AG09309 (cell line): ENCODE measurements around the gene TMEM18.

Source experiments
- DNase-seq: peaks from one replicate; pipeline ENCODE4 v3.0.0-alpha.2; 2010; ENCODE audit warnings: low read depth
- H3K4me3 ChIP-seq: 2 replicates; pipeline ENCODE4 v1.5.1; 2011; ENCODE audit warnings: mild to moderate bottlenecking, low read depth, low read length, moderate library complexity; ENCODE audit not compliant: control insufficient read depth
- TF ChIP-seq, protein P1 (sequence below): IDR thresholded peaks from 2 replicates; pipeline ENCODE4 v1.5.1; 2011; ENCODE audit warnings: mild to moderate bottlenecking, low read depth, low read length, inconsistent platforms; ENCODE audit not compliant: insufficient read depth, control insufficient read depth; ENCODE audit errors: missing control alignments

The TMEM18 gene

GRCh38 chr2:621303-622099 is 55.7 kb downstream of the TMEM18 start:
- TF ChIP-seq, protein P1, sequence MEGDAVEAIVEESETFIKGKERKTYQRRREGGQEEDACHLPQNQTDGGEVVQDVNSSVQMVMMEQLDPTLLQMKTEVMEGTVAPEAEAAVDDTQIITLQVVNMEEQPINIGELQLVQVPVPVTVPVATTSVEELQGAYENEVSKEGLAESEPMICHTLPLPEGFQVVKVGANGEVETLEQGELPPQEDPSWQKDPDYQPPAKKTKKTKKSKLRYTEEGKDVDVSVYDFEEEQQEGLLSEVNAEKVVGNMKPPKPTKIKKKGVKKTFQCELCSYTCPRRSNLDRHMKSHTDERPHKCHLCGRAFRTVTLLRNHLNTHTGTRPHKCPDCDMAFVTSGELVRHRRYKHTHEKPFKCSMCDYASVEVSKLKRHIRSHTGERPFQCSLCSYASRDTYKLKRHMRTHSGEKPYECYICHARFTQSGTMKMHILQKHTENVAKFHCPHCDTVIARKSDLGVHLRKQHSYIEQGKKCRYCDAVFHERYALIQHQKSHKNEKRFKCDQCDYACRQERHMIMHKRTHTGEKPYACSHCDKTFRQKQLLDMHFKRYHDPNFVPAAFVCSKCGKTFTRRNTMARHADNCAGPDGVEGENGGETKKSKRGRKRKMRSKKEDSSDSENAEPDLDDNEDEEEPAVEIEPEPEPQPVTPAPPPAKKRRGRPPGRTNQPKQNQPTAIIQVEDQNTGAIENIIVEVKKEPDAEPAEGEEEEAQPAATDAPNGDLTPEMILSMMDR, result no peak
- no peak for DNase-seq
- H3K4me3 ChIP-seq, result no peak overlapping the region

DNA sequence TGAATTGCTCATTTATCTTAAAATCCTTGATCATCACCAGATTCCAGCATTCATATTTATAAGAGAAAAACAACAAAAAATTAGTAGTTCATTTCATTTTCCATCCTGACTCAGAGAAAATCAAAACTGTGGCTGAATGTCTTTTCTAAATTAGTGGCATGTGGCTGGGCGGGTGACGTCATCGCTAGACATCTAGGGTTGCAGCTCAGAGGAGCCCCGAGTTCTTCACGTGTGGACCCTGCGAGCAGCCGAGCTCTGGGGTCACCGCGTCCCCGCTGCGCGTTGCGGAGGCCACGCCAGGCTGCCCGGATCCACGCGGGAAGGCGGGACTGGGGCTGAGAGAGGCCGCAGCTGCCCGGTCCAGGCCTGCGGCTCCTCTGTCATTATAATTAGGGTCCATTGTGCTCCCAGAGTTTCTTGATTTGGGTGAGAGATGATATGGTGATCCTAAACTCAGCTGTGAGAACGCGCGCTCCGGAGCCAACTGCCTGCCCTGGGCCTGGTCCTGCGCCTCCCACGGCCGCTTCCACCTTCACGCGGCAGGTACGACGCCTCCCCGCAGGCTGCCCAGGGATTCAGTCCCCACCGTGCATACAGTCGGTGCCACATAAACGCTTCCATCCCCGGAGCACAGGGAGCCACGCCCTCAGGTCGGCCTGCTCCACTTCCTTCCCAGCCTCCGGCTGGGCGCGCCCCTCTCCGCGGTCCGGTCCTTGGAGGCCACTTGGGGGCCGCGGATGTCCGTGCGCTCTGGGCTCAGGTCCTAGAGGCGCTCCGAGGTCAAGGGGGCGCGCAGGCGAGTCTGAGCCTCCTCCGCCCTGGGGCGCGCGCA is 56.5 kb downstream of the TMEM18 start:
- no peak for DNase-seq
- TF ChIP-seq, protein P1, result no peak
- H3K4me3 ChIP-seq, result no peak overlapping the region

DNA sequence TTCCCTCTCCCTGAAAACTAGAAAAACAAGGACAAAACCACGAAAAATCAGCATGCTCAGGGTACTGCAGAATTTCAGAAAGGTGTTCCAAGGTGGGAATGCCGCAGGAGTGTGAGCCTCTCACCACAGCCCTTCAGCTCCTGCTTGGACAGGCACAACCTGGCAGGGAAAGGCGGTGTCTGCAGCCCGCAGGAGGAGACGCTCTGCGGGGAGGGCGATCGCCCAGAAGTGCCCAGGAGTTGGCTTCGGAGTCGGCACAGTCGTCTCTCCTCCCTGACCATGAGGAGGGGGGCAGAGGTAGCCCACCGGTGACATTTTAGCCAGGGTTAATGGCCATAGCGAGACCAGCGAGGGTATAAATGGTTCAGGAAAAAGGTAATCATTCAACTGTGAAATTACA is 57.2 kb downstream of the TMEM18 start:
- H3K4me3 ChIP-seq, result no peak overlapping the region
- no peak for DNase-seq
- TF ChIP-seq, protein P1, result no peak

GRCh38 chr2:618422-618990 is 58.7 kb downstream of the TMEM18 start:
- no peak for DNase-seq
- H3K4me3 ChIP-seq, result no peak overlapping the region
- TF ChIP-seq, protein P1, result no peak

DNA sequence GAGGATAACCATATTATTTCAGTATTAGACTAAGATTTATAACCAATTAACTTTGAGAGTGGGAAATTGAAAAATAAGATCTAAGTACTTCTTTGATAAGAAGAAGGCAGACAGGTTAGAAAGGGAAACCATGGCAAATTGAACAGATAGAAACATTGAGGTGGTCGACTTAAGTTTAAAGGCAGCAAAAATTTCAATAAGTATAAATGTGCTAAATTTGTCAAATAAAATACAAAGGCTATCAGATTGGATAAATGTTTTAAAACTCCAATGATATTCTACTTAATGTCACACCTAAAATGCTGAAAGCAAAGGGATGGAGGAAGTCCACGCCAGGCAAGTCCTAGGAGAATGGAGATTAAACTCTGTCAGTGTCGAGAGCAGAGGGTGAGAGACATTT is 59.2 kb downstream of the TMEM18 start:
- H3K4me3 ChIP-seq, result no peak overlapping the region
- DNase-seq, result no peak
- TF ChIP-seq, protein P1, result no peak
